Epidermal melanocyte (primary cell): ENCODE measurements around the gene HIF1A.
"Not testable (repeated sequence)": the region's sequence is repeated elsewhere in the genome, so short reads cannot be mapped to it uniquely, and the experiment has no call there.

ENCODE experiments used
- DNase-seq: peaks from one replicate; pipeline ENCODE4 v3.0.0; 2011; ENCODE audit warnings: low spot score; ENCODE audit not compliant: insufficient read length

Gene HIF1A

DNA sequence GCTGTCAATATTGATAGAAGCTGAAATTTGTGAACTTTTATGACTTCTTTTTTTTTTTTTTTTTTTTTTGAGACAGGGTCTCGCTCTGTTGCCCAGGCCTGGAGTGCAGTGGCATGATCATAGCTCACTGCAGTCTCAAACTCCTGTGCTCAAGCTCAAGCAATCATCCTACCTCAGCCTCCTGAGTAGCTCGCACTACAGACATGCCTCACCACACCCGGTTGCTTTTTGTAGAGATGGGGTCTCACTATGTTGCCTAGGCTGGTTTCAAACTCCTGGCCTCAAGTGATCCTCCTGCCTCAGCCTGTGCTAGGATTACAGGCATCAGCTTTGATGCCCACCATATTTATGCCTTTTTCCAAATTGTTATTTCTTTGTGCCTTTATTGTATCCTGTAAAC is 51.0 kb downstream of the HIF1A start:
- DNase-seq, result not testable (repeated sequence)

DNA sequence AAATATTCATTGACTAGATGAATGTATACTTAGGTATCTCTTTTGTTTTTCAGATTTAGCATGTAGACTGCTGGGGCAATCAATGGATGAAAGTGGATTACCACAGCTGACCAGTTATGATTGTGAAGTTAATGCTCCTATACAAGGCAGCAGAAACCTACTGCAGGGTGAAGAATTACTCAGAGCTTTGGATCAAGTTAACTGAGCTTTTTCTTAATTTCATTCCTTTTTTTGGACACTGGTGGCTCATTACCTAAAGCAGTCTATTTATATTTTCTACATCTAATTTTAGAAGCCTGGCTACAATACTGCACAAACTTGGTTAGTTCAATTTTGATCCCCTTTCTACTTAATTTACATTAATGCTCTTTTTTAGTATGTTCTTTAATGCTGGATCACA is 51.6 kb downstream of the HIF1A start:
- no peak for DNase-seq

DNA sequence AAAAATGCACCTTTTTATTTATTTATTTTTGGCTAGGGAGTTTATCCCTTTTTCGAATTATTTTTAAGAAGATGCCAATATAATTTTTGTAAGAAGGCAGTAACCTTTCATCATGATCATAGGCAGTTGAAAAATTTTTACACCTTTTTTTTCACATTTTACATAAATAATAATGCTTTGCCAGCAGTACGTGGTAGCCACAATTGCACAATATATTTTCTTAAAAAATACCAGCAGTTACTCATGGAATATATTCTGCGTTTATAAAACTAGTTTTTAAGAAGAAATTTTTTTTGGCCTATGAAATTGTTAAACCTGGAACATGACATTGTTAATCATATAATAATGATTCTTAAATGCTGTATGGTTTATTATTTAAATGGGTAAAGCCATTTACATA is 52.0 kb downstream of the HIF1A start:
- no peak for DNase-seq

DNA sequence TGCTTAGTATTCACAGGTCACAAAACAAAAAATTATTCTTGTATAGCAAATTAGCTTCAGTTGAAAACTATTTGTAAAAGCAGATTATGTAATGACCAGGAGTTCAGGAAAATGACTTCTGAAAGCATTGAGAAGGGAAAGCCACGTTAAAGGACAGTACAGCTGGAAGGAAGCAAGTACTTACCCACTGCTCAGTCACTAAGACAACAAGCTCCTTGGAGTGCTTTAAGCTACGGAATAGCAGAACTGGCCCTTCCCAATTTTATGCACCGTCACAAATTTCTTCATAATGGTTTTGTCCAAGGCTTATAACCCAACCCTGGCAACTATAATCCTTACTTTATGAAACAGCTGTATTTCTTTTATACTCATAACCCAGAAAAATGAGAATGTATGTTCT is 54.0 kb downstream of the HIF1A start:
- no peak for DNase-seq

DNA sequence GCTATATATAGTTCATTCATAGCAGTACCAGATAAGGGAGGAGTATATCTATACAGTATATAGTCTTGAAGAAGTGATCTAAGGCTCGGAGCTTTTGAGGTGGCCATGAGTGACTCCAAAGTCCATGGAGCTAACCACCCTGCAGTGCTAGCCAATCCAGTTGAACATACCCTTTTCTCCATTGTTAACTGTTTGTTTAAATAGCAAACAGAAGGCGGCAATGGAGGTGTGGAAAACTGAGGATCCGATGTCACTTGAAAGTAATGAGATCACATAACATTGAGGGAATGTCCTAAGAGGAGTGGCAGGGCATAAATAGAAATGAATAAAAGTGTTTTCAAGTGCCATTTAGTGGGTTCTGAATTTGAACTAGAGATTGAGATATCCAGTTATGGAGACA is 54.6 kb downstream of the HIF1A start:
- DNase-seq, result no peak

DNA sequence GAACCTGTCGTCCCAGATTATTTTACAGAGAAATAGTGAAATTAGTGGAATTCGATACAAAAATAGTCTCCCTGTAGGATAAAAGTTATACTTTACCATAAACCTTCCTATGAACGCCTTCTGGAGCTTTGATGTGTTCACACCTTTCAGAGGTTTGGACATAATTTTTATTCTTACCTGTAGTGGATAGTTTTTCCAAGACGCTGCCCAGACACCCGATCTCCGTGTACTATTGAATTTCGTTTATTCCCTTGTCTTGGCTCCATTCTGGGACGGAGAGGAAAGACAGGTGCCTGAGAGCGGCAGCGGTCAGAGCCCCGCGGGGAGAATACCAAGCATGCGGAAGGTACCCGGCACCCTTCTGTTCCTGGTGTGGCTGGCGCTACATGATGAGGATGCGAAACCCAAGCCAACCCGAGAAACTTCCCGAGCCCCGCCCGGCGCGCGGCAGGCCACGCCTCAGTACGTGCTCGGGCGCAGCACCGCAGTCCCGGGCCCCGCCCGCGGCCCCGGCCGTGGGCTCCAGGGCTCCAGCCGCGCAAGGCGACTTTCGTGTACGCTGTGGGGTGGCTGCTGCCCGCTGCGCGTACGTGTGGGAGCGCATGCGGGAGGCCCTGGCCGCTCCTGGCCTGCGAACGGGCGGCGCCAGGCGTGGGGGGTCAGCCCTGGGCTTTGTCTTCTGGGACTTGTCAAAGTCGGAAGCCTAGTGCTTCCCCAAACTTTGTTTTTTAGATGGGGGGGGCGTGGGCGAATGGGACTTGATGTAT is 55.6 kb downstream of the HIF1A start:
- peak; percentile 60 for DNase-seq

DNA sequence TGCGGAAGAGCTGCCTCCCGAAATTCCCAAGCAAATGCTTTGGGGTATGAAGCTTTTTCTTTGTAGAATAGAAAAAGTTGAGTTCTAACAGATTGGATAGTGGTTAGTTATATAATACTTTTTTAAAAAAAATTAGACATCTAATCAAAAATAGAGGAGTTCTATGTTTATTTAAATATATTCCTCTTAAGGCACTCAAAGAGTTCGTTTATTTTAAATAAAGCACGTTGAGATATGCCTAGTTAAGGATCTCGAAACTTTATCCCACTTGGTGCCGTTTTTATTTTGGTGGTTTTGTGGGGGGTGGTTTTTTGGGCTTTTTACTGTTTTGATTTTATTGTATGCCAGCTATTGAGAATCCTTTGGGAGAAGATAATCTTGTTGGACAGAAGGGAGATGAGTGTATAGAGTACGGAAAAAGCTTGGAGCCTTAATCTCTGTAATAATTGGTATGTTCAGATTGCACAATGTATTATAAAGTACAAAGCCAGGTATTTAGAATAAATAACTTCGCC is 56.2 kb downstream of the HIF1A start:
- DNase-seq, result no peak

DNA sequence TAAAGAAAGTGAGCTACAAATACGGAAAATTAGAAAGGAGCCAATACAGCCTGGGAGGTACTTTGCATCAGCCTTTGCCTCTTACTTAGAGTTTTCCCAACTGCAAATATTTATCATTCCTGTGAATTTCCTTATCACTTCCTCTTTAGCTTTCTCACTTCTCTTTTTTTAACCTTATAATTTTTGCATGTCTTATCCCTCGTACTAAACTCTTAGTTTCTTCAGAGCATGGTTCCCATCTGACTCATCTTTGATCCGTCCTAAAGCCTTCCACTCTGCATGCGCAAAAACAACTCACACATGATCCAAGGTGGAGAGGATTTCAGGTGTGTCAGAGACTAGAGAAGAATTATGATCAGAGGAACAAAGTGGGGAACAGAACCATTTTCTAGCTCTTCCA is 57.3 kb downstream of the HIF1A start:
- DNase-seq, result no peak

DNA sequence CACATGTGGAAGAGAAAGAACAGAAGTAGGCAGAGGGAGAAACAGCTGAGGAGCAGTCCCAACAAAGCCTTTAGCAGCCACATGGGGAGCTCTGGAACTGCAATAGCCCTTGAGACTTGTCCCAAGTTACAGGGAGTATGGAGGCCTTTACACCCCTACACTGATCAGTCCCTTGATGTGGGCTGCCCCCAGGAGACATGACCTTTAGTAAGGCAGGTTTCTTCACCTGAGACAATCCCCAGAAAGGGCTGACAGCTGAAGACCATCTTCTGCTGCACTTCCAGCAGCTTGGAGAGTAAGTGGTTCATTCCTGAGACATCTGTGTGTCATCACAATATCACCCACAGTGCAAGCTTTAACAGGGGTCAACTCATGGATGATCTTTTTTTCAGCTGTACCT is 58.3 kb downstream of the HIF1A start:
- no peak for DNase-seq

DNA sequence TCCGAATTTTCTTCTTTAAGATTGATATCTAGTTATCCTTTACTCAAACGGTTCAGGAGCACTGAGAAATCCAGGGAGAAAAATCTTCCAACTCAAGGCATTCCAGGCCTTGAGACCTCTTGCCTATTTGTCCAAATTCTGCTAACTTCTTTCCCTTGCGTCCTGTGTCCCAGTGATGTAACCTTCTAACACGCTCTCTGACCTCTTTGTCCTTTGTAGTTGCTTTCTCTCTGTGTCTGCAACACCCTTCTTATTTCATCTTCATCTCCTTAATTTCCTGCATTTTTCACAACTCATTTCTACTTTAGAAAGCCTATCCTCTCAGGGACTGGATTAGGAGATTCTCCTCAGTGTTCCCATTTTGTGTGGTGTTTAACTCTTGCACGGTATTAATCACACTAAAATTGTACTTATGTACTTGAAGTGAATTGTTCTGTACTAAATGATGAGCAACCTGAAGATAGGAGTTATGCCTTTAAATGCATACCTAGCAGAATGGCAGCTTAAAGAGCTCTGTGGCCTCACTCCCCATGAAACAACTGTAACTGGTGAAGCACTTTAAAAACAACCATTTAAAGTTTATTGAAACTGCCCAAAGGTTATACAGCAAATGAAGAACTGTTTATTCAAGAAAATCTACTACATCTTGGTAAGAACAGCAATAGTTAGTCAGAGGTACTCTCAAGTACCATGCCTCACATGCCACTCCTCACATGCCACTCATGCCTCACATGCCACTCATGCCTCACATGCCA is 59.5 kb downstream of the HIF1A start:
- no peak for DNase-seq

DNA sequence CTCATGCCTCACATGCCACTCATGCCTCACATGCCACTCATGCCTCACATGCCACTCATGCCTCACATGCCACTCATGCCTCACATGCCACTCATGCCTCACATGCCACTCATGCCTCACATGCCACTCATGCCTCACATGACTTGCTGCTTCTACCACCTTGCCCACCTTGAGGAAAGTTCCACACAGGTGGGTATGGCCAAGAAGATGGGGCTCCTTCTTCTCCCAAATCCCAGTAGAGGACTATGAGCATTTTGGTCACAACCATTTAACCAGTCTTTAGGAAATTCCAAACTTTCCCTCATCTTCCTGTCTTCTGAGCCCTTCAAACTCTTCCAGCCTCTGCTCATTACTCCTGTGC is 60.0 kb downstream of the HIF1A start:
- not testable (repeated sequence) for DNase-seq

DNA sequence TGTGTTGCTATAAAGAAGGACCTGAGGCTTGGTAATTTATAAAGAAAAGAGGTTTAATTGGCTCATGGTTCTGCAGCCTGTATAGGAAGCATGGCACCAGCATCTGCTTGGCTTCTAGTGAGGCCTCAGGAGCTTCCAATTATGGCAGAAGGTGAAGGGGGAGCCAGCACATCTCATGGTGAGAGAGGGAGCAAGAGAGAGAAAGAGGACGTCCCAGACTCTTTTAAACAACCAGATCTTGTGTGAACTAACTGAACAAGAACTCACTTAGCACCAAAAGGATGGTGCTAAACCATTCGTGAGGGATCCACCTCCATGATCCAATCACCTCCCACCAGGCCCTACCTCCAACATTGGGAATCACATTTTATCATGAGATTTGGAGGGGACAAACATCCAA is 60.8 kb downstream of the HIF1A start:
- DNase-seq, result no peak

DNA sequence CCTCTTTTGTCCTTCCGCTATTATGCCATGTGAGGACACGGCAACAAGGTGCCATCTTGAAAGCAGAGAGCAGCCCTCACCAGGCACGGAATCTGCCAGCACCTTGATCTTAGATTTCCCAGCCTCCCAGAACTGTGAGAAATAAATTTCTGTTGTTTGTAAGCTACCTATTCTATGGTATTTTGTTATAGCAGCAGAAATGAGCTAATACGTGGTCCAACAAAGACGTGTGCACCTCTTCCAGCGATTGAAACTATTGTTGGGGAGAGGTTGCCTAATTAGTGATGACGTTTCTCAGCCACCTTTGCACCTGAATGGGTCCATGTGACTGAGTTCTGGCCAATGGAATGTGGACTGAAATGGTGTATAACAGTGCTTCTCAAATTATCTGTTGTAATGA is 64.6 kb downstream of the HIF1A start:
- DNase-seq, result no peak

DNA sequence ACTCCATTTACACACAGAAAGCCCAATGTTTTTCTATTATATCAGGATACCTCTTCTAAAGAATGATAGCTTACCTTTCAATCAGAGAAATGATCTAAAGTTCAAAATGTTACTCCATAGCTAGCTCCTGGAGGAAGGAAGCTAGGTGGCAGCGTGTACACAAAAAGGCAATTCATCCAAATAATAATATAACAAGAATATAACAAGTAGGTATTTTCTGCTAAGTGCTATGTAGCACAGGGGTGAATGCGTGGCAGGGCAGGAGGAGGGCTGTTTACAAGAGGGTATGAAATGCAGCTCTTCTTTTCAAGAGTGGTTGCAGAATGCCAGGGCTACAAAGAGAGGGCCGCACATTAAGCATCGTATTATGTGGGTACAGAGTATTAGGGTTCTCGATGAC is 66.2 kb downstream of the HIF1A start:
- no peak for DNase-seq

DNA sequence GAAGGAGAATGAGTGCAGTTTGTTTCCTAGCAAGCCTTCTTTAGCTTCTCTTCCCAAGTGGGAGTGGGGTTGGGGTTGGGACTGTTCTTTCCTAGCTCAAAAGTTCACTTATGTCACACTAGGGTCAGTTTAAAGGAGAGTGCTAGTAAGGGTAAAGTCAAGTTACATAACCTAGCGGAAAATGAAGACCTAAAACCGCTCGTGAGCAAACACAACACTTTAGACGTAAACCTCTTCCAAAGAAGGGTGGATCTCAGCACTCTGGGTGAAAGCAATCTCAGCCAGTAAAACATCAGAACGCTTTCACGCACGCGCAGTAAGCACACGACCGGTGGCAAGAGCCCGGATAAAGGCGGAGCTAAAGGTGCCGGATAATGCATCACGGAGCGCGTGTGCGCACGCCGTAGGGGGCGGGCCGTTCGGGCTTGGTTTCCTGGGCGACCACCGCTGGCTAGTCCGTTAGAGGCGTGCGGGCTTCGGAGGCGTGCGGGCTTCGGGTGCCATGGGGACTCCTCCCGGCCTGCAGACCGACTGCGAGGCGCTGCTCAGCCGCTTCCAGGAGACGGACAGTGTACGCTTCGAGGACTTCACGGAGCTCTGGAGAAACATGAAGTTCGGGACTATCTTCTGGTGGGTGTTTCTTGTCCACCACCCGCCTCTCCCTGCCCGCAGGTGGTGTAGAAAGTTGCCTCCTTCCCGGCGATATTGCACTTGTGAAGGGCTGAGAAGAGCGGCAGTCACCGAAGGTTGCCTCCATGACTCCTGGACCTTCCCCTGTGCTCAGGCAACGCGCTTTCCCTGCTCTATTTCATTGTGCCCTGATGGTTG is 66.9 kb downstream of the HIF1A start, which contains the start of gene SNAPC1:
Gene SNAPC1 (plus strand): TSS at position 462 of the 828 bp plus-strand sequence. CDS start 41 bp downstream, at position 503.
- DNase-seq, result peak; percentile 97

DNA sequence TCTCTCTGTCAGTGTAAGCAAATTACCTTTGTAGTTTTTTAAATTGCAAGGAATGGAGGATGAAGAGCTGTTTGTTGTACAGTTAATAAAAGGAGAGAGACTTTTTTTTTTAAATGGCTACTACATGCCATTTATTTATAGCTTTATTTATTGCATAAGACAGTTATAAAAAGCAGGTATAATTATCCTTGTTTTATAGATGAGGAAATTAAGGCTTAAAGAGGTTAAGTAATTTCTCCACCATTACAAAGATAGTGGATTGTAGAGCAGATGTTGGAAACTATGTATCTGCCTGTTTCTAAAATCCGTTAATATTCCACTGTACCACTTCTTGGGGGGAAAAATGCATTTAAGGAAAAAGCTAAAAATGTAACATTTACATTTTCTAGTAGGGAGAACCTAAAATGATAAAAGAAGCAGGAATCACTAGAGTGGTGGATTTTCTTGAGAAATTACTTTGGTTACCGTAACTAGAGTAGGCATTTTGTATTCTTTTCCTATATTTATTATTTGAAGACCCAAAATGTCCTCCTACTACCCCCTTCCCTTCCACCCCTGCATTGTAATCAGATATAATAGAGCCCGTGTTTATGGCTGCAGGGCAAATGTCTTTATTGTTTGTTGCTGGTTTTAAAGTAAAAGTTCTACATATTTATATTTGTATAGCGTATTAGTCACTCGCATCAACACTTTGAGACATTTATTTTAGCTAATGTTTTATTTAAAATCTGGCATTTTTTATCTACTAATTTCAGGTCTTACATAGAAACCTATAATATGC is 69.2 kb downstream of the HIF1A start:
- no peak for DNase-seq

DNA sequence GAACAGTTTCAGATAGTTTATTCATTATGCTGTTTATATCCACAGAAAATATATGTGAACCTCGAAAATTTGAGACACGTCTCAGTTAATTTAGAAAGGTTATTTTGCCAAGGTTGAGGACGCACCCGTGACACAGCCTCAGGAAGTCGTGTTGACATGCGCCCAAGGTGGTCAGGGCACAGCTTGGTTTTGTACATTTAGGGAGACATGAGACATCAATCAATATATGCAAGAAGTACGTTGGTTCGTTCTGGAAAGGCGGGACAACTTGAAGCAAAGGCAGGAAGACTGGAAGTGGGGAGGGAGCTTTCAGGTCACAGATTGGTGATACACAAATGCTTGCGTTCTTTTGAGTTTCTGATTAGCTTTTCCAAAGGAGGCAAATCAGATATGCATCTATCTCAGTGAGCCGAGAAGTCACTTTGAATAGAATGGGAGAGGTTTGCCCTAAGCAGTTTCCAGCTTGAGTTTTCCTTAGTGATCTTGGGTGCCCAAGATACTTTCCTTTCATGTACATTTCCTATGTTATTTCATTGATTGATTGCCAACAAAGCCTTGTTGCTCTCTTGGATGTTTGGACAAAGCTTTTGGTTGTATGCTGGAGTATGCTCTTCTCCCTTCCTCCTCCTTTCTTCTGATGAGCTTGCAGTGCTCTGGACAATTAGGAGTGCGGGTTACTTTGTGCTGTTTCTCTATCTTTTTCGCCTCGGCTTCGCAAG is 70.1 kb downstream of the HIF1A start:
- DNase-seq, result no peak

DNA sequence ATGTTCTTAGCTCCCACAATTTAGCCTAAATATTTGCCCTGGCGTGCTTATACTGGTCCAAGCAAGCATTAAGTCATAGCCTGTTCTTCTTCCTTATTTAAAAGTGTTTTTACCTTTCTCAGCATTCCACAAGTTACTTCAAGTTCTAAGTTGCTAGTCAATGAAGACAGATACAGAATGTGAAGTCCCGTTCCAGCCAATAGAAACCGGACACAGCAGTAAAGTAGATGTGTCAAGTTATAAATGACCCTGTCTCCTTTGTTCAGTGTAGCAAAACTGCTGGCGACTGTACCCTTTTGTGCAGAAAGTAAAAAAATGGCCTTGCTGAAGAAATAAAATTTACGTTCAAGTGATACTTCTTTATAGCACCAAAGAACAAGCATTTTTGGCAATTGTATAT is 70.8 kb downstream of the HIF1A start:
- no peak for DNase-seq

DNA sequence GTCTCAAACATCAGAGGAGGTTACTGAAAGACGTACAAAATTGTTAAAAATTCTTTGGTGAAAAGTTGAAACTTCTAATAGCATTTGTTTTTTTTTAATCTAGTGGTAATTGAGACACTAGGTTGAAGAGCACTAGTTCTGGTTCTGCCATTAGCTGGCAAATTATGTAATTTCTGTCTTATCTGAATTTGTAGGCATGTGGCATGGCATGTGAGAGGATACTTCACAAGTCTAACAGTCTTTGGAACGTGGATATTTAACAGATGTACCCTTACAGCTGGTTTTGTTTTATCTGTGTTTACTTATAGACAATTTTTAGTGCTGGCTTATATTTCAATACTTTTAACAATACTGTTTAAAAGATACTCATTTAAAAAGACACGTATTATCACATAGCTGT is 72.9 kb downstream of the HIF1A start:
- no peak for DNase-seq

DNA sequence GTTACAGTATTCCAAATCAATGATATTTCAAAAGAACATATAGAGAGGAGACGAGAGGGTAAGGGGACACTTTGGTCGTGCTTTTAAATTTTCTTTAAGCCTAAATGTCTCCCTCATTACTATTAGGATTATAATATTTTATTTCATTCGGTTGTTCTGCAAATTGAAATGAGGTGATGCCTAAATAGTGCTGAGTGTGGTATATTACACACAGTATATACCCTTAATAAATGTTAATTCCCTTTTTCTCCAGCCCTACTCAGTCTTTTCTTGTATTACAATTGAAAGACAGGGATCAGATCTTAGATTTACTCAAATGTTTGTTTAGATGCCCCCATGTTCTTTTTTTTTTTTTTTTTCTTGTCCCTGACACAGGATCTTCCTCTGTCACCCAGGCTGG is 74.6 kb downstream of the HIF1A start:
- DNase-seq, result no peak
